GM21526 (cell line): ENCODE measurements around the gene MDK.

Experiments
- ATAC-seq: cut with Tn5 transposase; IDR thresholded peaks from one replicate; pipeline ENCODE4 v1.9.1; 2021; ENCODE audit warnings: moderate library complexity; ENCODE audit not compliant: unreplicated experiment, low FRiP score

Gene MDK

DNA sequence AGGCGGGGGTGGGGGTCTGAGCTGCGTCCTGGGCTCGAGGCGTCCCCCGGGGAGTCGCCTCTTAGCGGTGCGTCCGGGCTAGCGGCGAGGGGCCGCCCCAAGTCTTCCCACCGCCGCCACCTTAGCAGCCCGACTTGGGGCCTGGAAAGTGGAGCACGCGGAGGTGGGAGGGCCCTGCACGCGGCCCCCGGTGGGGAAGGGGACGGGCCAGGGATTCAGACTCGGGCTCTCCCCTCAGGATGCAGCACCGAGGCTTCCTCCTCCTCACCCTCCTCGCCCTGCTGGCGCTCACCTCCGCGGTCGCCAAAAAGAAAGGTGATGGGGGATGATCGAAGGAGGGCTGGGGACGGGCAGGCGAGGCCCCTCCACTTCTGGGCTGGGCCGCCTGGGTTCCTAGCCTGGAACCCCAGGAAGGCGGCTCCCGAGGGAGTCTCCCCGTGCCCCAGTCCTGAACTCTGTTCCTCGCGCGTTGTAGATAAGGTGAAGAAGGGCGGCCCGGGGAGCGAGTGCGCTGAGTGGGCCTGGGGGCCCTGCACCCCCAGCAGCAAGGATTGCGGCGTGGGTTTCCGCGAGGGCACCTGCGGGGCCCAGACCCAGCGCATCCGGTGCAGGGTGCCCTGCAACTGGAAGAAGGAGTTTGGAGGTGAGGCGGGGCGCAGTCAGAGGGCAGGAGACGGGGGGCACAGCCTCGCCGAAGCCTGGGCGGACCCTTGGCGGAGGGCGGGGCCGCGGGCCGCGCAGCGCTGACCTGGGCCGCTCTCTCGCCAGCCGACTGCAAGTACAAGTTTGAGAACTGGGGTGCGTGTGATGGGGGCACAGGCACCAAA, 563 bp downstream of the MDK start:
- ATAC-seq = no peak

DNA sequence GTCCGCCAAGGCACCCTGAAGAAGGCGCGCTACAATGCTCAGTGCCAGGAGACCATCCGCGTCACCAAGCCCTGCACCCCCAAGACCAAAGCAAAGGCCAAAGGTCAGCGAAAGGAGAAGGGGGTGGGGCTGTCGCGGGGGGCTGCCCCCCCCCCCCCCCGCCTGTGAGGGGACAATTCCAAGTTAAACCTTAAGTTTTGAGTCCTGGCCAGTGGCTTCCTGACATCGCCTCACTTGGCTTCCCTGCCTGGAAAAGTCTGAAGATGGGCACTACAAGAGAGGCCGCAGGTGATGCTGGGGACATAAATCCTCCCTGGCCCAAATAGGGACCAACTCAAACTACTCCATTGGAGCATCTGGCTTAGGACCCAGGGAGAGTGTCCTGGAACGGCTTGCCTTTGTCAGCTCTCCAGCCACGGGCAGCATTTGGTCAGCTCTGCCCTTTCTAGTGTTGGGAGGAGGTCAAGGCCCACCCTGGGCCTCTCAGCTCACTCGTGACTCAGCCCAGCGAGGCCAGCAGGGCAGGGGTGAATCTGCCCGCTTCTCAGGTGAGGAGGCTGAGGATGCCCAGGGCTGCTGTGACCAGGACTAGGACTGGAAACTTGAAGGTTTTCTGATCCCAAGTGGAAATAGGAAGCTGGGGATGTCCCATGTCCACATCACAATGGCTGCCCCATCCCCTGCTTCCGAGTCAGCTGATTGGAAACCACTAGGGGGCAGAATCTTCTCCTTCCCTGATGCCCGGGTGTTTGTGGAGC, 1.4 kb downstream of the MDK start:
- ATAC-seq = no peak

DNA sequence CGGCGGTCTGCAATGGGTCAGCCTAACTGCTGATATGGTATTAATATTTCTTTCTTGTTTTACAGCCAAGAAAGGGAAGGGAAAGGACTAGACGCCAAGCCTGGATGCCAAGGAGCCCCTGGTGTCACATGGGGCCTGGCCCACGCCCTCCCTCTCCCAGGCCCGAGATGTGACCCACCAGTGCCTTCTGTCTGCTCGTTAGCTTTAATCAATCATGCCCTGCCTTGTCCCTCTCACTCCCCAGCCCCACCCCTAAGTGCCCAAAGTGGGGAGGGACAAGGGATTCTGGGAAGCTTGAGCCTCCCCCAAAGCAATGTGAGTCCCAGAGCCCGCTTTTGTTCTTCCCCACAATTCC, 1.9 kb downstream of the MDK start:
- ATAC-seq = no peak

DNA sequence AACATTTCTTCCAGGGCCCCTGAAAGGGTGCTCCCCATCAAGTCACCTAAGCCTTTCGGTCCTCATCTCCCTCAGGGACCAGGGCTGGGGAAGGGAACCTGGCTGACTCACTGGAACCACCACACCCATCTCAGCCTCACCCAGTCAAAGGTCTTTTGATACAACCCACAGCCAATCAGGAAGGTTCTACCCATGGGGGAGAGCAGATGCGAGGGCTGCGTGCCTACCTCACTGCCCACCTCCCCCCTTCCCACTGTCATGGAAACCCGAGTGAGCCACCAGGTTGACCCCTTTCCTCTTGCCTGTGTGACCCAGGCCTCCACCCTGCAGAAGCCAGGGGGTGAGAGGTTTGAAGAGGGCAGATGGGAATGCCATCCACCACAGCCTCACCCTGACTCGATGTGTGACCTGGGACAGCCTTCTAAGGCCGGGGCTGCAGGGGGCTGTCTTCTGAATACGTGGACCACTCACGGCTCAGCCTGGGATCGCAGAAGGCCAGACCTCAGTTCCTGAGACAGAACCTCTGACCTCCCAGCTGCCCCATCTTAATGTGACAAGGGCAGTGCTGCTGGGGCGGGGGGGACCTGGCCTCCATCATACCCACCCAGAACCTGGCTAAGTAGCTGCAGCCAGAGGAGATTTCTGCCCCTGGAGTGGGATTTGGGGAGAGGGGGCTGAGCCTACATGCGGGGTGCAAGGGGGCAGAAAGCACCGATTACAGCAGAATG, 2.7 kb downstream of the MDK start:
- ATAC-seq = no peak

DNA sequence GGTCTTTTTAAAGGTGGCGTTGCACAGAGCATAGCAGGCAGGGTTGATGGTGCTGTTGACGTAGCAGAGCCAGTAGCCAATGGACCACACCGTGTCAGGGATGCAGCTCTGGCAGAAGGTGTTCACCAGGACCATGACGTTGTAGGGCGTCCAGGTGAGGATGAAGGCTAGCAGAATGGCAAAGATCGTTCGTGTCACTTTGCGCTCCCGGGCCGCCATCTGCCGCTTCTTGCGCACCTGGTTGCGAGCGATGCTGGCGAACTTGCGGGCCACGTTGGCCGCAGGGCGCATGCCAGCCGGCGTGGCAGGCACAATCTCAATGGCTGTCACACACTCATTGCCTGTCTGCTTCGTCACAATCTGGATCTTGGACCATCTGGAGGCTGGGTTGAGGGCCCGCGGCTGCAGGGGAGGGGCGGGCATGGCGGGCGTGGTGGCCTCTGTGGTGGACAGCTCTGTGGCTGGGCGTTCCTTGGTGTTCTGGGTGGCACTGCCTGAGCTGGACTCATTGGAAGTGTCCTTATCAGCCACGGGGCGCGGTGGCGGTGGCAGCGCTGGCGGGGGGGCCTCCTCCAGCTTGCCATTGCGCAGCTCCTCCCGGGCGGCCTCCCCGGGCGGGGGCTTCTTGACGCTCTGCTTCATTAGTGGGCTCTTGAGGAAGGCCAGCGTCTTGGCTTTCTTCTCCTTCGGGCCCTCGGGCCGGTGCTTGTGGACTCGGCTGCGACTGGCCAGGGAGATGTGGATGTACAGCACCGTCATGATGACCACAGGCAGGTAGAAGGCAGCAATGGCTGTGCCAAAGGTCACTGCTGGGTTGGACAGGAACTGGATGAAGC, 3.9 kb downstream of the MDK start:
- ATAC-seq = no peak

DNA sequence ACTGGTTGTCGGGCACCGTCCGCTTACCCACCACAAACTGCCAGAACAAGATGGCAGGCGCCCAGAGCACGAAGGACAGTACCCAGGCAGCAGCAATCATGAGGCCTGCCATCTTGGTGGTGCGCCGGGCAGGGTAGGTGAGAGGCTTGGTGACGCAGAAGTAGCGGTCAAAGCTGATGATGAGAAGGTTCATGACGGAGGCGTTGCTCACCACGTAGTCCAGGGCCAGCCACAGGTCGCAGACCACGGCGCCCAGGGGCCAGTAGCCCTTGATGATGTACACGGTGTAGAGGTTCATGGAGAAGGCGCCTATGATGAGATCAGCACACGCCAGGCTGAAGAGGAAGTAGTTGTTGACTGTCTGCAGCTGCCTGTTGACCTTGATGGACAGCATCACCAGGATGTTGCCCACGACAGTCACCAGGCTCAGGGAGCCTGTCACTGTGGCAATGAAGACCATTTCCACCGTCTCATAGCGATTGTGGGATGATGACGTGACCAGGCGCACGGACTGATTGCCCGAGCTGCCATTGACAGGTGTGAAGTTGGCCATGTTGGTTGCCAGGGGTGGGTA, 4.6 kb downstream of the MDK start:
- no peak for ATAC-seq

DNA sequence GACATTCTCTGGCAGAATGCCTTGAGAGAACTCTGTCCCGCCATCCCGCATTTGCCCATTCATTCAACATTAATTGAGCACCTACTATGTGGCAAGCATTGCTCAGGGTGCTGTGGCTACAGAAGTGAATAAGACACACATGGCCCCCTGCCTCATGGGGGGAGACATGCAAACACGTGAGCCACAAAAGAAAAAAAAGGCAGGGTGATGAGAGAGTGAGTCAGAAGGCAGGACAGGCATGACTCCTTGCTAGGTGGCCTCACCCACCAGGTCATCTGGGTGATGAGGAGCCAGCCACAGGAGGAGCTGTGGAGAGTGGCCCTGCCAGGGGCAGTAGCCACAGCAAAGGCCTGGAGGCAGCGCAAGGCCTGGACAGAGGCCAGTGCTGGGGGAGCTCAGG, 5.2 kb downstream of the MDK start:
- ATAC-seq = no peak

DNA sequence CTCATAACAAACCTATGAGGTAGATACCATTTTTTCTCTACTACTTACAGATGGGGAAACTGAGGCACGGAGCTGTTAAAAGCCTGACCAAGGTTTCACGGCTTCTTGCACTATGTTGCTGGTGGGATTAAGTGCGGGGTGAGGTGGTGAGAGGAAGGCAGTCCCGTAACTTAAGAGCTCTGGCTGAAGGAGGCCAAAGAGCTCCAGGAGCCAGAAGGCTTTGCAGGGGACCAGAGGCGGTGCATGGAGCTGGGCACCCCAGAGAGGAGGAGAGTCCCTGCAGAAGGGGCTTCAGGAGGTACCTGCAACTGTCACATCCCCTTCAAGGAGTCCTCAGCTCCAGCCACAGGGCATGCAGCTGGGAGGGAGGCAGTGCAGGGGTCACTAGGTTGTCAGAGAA, 6.0 kb downstream of the MDK start:
- no peak for ATAC-seq

DNA sequence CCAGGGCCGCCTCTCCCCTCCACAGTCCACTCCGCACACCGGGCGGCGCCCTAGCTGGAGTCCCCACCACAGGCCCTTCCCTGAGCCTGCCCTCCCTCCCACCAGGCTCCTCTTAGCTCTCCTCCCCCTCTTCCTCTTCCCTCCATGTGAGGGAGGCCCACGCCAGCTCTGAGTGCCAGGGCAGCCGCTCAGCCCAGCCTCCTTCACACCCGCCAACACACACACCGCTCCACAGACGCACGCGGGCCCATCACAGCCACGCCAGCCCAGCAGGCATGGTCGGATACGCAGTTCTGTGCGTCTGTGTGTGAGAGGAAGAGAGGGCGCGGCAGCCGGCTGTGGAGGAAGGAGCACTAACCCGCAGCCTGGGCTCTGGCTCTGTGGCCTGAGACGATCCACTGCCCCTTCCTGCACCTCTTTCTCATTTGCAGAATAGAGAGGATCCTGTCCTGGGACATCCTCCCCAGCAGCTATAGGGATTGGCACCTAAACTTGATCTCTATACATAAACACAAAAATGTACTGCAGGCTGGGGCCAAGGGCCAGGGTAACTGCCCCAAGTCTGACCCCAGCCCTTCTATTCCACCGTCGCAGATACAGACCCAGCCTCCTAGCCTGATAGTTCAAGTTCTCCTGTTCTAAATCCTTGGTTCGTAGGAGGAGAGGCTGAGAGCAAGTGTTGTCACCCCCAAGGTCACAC, 6.6 kb downstream of the MDK start:
- no peak for ATAC-seq

DNA sequence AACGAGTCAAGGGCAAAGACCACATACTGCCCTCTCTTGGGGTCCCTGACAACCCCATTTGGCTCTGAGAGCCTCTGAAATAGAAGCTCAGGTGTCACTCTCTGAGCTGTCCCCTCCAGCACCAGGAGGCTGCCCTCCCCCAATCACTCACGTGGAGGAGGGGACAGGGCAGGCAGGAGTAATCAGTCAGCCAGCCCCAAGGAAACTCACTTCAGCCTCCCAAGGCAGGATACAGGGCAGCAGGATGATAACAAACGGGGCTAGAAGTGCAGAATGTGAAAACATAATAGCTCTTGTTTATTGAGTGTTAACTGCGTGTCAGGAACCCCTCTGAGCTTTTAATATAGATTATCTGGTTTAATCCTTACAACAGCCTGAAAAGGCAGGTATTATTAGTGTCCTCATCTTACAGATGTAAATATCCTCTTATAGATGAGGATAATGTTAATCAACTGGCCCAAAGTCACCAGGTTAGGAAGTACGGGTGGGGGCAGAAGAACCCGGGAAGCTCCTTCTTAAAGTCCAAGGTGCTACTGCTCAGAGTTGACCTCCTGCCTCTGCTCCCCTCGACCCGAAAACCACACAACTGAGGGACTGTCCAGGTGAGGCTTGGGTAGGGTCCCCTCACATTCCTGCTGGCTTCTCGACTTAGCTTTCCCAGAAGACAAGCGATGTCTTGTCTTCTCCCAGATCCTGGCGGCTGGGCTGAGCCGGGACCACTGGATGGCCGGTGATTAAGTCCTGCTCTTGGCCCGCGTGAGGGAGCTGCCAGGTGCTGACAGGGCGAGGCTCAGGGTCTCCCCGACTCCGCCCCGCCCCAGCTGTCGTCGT, 7.4 kb downstream of the MDK start:
- ATAC-seq = no peak

DNA sequence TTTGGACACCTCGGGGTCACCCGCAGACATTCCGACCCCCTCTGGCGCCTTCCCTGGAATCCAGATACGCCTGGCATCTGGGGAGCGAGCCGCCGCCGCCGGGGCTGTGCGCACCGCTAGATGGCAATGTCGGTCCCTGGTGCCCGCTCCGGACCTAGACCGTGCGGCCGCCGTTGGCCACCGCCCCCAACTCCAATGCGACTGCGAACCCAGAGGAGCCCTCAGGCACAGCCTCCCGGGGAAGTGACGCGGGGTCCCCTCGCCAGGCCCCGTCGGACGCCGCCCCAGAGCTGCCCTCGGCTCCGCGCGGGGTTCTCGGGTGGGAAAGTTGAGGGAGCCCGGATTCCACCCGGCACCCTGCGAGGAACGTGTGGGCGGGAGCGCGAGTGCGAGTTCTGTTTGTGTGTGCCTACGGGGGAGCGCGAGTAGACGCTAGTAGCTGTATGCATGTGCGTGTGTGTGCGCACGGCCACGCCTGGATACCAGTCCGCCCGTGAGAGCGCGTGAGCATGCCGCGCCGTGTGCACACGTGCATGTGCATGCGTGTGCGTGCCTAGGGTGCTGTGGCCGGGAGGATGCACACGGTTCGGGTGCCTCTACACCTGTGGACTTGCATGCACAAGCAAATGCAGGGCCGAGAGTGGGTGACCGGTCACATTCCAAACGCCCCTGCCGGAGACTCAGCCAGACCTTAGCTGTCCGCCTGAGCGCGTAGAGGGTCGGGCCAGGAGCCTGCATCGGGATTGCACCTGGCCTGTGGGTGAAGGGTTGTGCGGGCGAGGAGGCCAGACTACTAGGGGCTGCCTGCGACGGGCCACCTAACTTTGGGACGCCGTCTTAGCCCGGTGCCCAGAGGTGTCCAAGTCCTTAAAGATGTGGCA, 8.2 kb downstream of the MDK start:
- peak; percentile 44 for ATAC-seq

DNA sequence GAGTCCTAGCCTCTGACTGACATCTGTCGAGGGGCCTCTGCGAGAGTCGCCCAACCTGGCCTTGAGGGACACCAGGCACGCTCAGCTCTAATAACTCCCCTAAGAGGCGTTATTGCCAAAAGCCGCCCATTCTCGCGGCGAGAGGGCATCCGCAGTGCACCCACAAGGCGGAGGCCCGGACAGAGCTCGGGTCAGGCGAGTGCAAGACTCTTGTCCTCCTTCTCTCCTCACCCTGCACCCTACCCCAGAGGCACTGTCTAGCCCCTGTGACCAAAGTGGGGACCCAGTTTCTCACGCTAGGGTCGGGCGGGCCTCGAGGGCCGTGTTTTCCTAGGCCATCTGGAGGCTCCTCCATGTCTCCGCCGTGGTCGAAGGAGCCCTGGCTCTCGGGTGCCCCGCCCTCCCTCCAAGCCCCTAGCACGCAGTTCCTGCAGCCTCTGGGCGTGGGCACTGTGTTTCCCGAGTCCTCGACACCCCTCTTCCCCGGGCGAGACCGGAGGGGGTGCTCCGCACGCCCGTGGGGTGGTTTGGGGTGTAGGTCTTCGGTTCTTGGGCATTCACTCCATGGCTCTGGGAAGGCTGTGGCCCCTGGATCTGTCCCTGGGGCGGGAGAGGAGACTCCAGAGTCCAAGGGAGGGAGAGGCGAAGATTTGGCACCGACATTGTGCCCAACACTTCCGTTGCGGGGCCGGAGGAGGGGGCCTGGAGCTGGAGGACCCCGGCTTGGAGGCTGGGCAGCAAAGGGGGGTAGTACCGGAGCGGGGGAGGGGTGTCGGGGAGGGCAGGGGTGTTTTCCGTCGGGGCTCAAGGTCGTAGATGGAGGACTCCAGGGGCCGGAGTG, 9.1 kb downstream of the MDK start:
- no peak for ATAC-seq

DNA sequence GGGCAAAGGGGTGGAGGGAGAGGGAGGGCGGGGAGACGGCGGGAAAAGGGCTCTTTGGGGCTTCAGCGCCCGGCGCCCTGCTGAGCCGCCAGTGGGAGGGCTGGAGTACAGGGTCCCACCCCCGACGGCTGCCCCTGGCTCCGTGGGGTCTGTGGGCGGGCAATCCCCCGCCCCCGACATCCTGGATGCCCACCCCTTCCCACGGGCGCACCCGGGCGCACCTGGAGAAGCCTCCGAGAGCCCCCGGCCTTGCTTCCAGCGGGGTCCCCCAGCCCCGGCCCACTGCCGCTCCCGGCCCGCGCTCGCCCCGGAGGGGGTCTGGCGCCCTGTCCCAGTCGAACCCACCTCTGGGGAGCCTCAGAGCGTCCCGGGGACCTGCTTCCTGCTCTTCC, 9.7 kb downstream of the MDK start:
- ATAC-seq = no peak

DNA sequence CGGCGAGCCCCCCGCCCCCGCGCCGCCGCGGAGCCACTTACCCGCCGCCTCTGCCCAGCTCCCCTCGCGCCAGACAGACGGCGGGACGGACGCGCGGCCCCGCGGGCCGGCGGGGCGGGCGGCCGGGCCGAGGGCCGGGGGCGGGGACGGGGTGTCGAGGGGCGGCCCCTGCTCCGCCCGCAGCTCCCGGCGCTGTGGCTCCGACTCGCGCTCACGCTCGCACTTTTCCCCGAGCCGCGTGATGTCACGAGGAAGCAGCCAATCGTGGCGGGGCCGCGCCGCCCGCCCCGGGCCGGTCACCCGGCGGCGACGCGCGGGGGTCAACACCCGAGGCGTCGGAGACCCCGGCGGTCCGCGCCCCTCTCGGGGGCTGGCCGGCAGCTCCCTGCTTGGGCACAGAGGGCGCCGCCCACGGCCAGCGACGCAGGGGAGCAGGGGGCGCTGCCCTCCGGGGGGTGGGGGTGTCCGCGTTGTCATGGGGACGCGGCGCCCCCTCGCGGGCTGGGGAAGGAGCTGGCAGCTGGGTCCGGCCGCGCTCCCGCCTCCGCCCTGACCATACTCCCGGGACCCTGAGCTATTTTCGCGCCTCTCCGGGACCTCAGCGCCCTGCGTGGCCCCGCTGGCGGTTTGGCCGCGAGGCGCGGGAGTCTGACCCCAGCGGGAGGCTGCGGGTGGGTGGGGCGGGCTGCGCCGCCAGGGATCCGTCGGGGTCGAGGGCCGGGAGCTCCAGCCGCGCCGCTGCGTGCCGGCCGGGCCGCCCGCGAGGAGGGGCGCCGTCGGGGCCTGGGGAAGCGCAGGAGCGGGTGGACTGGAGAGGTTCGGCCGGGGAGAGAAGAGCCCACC, 10.3 kb downstream of the MDK start, which contains the start of gene CHRM4:
TSS of gene CHRM4 (minus strand) at position 199 of the 843 bp plus-strand sequence. CDS start 5,219 bp downstream, outside the sequence.
- no peak for ATAC-seq

DNA sequence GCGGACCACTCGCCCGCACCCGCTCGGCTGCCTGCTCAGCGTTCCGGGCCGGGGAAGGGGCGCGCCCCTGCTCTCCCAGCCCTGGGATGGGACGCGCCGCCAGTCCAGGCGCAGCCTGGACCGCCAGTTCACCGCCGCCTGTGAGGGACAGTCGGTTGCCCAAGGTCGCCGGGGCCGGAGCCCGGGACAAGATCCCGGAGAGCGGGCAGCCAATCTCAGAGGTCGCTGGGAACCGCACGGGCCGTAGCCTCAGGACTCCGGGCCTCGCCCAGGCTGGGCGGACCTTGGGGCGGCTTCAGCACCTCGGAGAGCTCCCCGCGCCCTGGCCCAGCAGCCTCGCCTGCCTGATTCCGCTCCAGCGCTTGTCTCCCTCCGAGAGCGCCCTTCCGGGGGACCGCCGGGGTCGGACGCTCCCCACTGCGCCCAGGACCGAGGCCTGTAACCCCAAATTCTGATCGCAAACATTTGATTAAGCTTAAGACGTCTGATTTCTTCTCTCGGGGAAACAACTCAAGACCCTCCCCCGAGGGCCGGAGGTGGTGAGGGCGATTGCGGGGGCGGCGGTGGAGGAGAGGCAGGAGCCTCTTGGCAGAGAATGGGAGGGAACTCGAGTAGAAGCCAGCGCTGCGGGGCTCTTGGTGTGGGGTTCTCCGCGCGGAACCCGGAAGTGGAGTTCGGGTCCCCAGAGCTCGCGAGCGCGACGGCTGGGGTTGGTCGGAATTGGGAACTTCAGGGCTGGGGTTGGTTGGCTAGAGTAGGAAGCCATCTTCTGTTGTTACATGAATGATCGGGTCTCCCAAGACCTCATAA, 11.2 kb downstream of the MDK start:
- peak; percentile 68 for ATAC-seq
